Sigmoid colon (tissue), 3 donors: Measurements from ENCODE around the gene TRIM44.

Source experiments
- POLR2A ChIP-seq, 2 donors: fragments of 450-650 bp; IDR thresholded peaks; one replicate each; pipeline ENCODE4 v1.6.1; 2016; ENCODE audit warnings: antibody characterized with exemption in 2 of 2, mild to moderate bottlenecking in 2 of 2, moderate library complexity in 2 of 2
- TF ChIP-seq, protein P1 (sequence below), 4 experiments: fragments of 450-650 bp in 3 of 4; fragments of 200-600 bp in 1 of 4; IDR thresholded peaks; one replicate each; pipeline ENCODE4 v1.5.1; 2016 to 2019; ENCODE audit warnings: antibody characterized with exemption in 4 of 4, mild to moderate bottlenecking in 3 of 4, moderate library complexity in 2 of 4

DNA sequence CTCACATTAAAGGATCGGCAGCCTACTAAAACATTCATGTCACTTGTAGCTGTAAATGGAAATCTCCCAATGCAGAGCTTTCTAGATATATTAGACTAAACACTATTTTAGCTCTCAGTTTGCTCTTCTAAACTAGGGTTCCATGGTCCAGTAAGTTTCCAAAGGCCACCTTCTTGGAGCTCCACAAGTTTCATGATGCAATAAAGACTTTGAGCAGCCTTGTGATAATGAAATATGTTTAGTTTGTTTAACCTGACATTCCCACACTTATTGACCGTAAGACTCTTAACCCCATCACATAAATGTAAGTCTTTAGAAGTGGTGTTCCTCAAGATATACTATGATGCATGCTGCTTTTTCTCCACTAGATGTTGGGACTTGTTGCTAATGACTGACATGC, 87.7 kb downstream of the TRIM44 start:
- TF ChIP-seq POLR2A (IDR thresholded peaks at IDR 0.05): no peak
- TF ChIP-seq, protein P1, sequence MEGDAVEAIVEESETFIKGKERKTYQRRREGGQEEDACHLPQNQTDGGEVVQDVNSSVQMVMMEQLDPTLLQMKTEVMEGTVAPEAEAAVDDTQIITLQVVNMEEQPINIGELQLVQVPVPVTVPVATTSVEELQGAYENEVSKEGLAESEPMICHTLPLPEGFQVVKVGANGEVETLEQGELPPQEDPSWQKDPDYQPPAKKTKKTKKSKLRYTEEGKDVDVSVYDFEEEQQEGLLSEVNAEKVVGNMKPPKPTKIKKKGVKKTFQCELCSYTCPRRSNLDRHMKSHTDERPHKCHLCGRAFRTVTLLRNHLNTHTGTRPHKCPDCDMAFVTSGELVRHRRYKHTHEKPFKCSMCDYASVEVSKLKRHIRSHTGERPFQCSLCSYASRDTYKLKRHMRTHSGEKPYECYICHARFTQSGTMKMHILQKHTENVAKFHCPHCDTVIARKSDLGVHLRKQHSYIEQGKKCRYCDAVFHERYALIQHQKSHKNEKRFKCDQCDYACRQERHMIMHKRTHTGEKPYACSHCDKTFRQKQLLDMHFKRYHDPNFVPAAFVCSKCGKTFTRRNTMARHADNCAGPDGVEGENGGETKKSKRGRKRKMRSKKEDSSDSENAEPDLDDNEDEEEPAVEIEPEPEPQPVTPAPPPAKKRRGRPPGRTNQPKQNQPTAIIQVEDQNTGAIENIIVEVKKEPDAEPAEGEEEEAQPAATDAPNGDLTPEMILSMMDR (IDR thresholded peaks at IDR 0.05): no peak
